Mesothelial cell of epicardium (in vitro differentiated cells): ENCODE results near the gene ANO10. TPM values are rescaled to one million over a fixed set of nuclear protein-coding genes. Genes with fewer than 3 reads are reported as not detected.
A peak's percentile ranks its signal among the peaks of the same experiment; 100 is the strongest.
"Not testable (repeated sequence)": the region's sequence is repeated elsewhere in the genome, so short reads cannot be mapped to it uniquely, and the experiment has no call there.

ENCODE experiments used
- DNase-seq, 2 experiments: peaks; one replicate each; pipeline ENCODE4 v3.0.0; 2021; ENCODE audit warnings: low spot score in 2 of 2; ENCODE audit not compliant: unreplicated experiment in 2 of 2
- H3K27ac Mint-ChIP-seq: 2 replicates; pipeline ENCODE4 v1.8.0; 2021; ENCODE audit warnings: mixed read lengths
- H3K27me3 Mint-ChIP-seq: 2 replicates; pipeline ENCODE4 v1.8.0; 2021; ENCODE audit warnings: low read depth, mixed read lengths
- H3K36me3 Mint-ChIP-seq: 2 replicates; pipeline ENCODE4 v1.8.0; 2021; ENCODE audit warnings: mixed read lengths
- H3K4me1 Mint-ChIP-seq: 2 replicates; pipeline ENCODE4 v1.8.0; 2021; ENCODE audit warnings: mixed read lengths
- H3K4me3 Mint-ChIP-seq: 2 replicates; pipeline ENCODE4 v1.8.0; 2021; ENCODE audit warnings: mild to moderate bottlenecking, moderate library complexity, mixed read lengths
- H3K9me3 Mint-ChIP-seq: 2 replicates; pipeline ENCODE4 v1.8.0; 2021; ENCODE audit warnings: mixed read lengths
- CTCF ChIP-seq: fragments of 200-600 bp; sonication (generic); IDR thresholded peaks from one replicate; pipeline ENCODE4 v1.5.0; 2021; ENCODE audit warnings: antibody characterized with exemption; ENCODE audit not compliant: unreplicated experiment
- total RNA-seq: library from RNA; stranded (reverse); gene quantifications from 3 replicates; pipeline ENCODE4 v1.2.1, GENCODE V29; 2021

The ANO10 gene
- total RNA-seq, 1 donor from 2014 or later = 29.8 TPM

- H3K4me1 Mint-ChIP-seq = peaks cover 27% of the 10 kb centered on the region
- no peak for TF ChIP-seq CTCF
- H3K9me3 Mint-ChIP-seq = peaks cover 7% of the 10 kb centered on the region
- H3K27ac Mint-ChIP-seq = no peak overlapping the region
- no peak for DNase-seq
- no peaks in the 10 kb centered on the region for H3K27me3 Mint-ChIP-seq
- H3K4me3 Mint-ChIP-seq = no peak overlapping the region
- H3K36me3 Mint-ChIP-seq = peaks cover 5% of the 10 kb centered on the region
Measured at GRCh38 chr3:43485931-43486330, 135.9 kb downstream of the ANO10 start.

GRCh38 chr3:43484926-43485488, 136.8 kb downstream of the ANO10 start:
- Mint-ChIP-seq H3K27me3 (no peaks in the 10 kb centered on the region), H3K27ac (no peak overlapping the region), H3K4me3 (no peak overlapping the region), H3K9me3 (peaks cover 7% of the 10 kb centered on the region), H3K36me3 (peaks cover 5% of the 10 kb centered on the region), H3K4me1 (peaks cover 19% of the 10 kb centered on the region)
- no peak for TF ChIP-seq CTCF
- DNase-seq = no peak

GRCh38 chr3:43481375-43481774, 140.4 kb downstream of the ANO10 start:
- DNase-seq = no peak
- peak overlapping the region; percentile 48 for H3K27ac Mint-ChIP-seq
- peaks cover 14% of the 10 kb centered on the region for H3K4me1 Mint-ChIP-seq
- no peak for TF ChIP-seq CTCF
- H3K9me3 Mint-ChIP-seq = peaks cover 7% of the 10 kb centered on the region
- H3K36me3 Mint-ChIP-seq = no peaks in the 10 kb centered on the region
- no peaks in the 10 kb centered on the region for H3K27me3 Mint-ChIP-seq
- no peak overlapping the region for H3K4me3 Mint-ChIP-seq

GRCh38 chr3:43478839-43479238, 143.0 kb downstream of the ANO10 start:
- not testable (repeated sequence) for H3K27me3 Mint-ChIP-seq, H3K27ac Mint-ChIP-seq, DNase-seq, H3K4me3 Mint-ChIP-seq, H3K9me3 Mint-ChIP-seq, H3K36me3 Mint-ChIP-seq
- H3K4me1 Mint-ChIP-seq = peaks cover 14% of the 10 kb centered on the region

GRCh38 chr3:43478118-43478785, 143.6 kb downstream of the ANO10 start:
- Mint-ChIP-seq H3K27ac (no peak overlapping the region), H3K4me3 (no peak overlapping the region), H3K4me1 (peaks cover 18% of the 10 kb centered on the region), H3K27me3 (no peaks in the 10 kb centered on the region), H3K9me3 (peaks cover 2% of the 10 kb centered on the region), H3K36me3 (no peaks in the 10 kb centered on the region)
- no peak for DNase-seq
- TF ChIP-seq CTCF = no peak

- no peaks in the 10 kb centered on the region for H3K9me3 Mint-ChIP-seq
- H3K27ac Mint-ChIP-seq = no peak overlapping the region
- no peaks in the 10 kb centered on the region for H3K36me3 Mint-ChIP-seq
- no peak overlapping the region for H3K4me3 Mint-ChIP-seq
- no peak for TF ChIP-seq CTCF
- peaks cover 18% of the 10 kb centered on the region for H3K4me1 Mint-ChIP-seq
- H3K27me3 Mint-ChIP-seq = no peaks in the 10 kb centered on the region
- no peak for DNase-seq
Measured at GRCh38 chr3:43477600-43477999, 144.2 kb downstream of the ANO10 start.
